NCI-H82 treated with DMSO at 0.1 percent for 48 hours (cell line): ENCODE measurements around the gene PLPP2.

Experiments used
- DNase-seq: peaks from one replicate; lab custom pipeline; 2025; ENCODE audit not compliant: unreplicated experiment; lab: John Stamatoyannopoulos, UW

The PLPP2 gene

DNA sequence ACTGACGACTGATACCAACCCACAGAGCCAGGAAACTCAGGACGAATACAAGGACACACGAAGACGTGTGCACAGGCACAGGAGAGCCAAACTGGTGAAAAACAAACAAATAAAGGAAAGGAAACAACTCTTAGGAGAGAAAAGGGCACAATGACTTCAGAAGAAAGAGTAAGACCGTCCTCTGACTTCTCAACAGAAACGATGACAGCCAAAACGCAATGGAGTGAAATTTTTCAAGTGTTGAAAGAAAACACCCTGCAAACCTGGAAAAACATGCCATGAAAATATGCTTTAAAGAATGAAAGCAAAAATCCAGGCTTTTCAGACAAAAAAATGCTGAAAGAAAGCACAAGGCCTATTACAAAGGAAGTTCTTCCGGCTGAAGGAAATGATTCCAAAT, 24.6 kb upstream of the PLPP2 start:
- no peak for DNase-seq

DNA sequence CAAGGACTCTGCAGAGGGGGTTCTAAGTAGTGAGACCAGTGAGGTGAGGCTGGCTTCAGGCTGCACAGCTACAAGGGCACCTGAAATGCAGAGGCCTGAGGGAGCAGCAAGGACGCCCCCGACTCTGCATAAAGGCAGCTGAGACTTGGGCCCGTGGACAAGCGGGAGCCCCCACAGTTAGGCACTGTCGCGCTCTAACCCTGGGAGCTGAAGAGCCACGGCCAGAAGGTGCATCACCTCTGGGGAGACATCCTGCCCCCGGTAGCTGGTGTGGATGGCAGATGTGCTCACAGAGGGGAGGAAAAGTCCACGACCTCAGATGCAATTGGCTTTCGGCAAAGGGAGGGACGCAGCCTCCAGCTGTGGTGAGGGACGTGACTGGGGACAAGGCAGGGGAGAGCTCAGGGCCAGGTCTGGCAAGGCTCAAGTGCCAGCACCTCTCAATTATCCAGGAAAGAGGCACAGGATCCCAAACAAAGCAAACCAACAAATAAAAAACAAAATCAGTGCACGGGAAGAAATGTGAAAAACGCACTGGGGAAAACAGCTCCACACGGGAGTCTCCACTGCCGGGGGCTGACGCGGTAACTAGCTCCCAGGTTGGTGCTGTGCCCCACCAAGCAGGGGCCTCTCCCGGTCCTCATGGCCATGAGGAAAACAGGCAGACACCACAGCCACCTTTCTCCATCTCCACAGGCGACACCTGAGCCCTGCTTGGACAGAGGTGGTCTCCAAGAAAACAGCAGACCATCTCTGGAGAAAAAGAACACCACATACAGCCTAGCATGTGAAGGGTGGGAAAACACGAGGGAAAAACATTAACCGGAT, 23.0 kb upstream of the PLPP2 start:
- no peak for DNase-seq

DNA sequence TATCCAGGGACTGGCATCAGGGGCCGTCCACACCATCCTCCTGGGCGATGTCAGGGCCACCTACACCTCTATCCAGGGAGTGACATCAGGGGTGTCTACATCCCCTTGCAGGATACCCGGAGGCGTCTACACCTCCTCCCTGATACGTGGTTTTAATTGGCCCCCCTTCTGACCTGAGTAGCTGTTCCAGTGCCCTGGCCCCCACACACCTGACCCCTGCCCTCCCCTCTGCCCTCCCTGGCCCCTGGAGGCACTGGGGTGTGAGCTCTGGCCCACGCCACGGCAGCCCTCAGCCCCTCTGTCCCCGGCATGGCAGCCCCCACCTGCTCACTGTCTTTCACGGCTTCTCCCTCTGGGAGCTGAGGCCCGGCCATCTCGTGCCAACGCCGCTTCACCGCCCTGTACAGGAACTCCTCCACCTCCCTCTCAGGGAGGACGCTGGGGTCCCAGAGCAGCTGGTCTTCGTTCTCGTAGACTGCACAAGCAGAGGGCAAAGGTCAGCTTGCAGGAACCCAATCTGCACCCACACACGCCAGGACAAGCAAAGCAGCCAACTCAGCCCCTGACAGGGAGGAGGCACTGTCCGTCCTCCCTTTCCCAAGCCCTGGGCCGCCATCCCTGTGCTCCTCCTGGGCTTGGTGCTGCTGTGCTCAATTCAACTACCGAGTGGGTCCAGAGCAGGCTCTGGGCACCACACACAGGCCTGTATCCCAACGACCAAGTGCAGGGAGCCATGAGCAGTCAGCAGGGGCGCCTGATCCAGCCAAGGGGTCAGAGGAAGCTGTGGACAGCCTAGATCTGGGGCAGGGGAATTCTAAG, 22.2 kb upstream of the PLPP2 start:
- DNase-seq: no peak

DNA sequence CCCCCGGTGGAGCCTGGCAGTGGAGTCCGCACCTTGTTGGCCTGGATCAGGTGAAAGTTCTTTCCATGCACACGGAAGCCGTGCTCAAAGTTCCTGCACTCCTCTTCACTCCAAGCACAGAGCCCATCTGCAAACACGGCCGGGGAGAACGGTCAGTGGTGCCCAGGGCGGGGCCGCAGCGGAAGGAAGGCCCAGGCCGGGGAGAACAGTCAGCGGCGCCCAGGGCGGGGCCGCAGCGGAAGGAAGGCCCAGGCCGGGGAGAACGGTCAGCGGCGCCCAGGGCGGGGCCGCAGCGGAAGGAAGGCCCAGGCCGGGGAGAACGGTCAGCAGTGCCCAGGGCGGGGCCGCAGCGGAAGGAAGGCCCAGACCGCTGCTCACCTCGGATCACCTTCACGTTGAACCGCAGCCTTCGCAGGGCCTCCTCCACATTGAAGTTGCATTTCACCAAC, 20.6 kb upstream of the PLPP2 start:
- DNase-seq: no peak

DNA sequence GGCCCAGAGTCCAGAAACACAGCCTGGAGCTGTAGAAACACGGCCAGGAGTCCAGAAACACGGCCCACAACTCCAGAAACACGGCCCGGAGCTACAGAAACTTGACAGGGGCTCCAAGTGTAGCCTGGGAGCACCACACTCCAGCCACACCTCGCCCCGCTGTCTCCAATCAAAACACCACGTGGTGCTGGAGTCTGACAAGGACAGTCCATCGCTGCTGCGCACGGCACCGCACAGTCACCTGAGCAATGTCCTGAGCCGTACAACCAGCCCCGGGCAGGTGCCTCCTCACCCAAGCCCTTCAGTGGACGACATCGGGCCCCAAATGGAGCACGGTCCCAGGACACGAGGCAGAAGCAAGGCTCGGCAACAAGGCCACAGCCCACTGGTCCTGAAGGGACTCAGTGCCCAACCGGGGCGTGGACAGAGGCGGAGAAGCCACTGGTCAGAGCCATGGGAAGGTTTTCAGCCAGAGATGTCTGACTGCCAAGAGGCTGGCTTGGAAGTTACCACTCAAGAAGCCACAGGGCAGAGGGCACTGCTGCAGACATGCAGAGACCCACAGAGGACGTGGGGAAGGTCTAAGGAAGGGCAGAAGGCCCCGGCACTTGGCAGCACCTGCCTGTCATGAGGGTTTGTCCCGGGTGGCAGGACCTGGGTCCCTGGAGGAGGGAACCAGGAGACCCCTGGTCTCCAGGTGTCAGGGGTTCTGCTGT, 19.7 kb upstream of the PLPP2 start:
- DNase-seq: no peak

DNA sequence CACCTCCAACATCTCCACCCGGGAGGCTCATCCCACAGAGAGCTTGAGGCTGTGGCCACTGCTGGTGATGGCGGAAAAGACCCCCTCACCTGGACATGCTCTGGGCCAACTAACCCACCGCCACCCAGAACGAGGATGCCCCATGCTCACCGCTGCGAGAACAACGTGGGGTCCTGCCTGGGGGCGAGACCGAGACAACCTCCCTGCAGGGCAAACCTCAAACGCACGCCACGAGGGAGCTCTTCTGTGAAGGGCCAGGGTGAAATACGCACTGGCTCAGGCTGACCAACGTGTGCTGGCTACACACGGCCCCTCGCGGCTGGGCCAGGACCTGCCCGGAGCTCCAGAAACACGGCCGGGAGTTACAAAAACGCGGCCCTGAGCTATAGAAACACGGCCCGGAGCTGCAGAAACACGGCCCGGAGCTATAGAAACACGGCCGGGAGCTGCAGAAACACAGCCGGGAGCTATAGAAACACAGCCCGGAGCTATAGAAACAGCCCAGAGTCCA, 19.0 kb upstream of the PLPP2 start:
- no peak for DNase-seq

DNA sequence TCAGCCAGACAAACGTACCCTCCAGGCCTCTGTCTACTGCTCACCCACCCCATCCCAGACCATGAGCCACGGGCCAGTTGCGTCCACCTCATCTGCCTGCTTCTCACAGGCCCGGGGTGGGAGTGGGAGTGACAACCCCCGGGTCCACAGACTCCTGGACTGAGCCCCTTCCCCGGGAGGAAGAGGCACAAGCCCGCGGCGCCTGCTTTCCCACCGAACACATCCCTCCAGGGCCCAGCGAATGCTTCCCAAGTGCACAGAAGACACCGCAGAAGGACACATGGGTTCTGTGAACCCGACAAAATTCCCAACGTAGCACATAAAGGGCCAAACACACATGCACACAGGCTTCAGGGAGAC, 18.0 kb upstream of the PLPP2 start:
- DNase-seq: no peak

DNA sequence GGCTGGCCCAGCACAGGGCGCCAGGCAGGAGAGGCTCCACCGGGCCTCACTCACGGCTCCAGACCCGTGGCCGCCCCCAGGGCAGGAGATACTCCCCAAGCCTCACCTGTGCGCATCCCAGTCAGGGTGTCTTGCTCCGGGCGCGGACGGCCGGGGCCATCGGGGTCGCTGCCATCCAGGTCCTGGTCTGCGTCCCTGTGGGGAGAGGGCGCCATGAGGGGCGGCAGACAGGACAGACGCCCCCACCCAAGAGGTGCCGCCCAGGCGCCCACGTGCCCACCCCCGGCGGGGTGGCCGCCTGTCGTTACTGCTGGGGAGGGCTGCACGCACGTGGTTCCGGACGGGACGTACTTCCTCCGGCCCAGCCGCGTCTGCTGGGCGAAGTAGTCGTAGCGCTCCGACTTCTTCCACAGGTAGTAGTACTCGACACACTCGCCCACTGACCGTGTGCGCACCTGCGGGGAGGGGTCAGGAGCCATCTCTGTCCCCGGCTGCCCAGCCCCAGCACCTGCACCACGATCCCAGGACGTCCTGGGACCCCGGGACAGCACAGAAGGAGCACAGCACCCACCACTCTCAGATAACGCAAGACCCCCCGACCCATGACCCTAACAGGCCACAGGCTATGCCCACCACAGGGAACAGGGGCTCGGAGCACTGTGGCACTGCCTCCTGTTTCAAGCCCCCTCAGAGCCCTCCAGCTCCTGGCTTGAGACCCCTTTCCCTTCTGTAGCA, 17.4 kb upstream of the PLPP2 start:
- no peak for DNase-seq

DNA sequence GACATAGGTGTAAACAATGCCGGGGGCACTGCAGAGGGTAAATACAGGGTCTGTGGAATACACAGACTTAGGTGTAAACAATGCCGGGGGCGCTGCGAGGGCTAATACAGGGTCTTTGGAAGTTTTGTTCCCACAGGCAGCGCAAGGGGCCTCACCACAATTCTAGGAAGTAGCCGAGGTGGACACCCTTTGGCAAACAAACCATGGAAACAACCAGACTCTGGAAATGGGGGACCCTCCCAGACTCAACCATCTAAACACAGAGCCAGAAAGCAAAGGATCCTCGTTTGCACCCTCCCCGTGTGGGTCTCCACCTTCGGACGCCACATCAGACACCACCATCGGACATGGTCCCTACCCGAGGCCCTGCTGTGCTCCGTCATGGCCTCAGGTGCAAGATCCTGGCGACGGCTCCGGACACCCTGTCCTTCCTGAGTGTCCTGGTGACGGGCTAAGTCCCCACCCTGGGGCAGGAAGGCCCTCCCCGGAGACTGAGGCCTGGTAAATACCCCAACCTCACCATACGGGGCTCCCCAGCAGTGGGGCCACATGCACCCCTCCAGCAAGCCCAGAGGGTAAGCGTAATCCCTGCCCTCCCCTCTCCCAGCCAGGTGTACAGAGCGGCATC, 16.7 kb upstream of the PLPP2 start:
- no peak for DNase-seq

- no peak for DNase-seq
Measured at GRCh38 chr19:307111-307531, 15.9 kb upstream of the PLPP2 start.

DNA sequence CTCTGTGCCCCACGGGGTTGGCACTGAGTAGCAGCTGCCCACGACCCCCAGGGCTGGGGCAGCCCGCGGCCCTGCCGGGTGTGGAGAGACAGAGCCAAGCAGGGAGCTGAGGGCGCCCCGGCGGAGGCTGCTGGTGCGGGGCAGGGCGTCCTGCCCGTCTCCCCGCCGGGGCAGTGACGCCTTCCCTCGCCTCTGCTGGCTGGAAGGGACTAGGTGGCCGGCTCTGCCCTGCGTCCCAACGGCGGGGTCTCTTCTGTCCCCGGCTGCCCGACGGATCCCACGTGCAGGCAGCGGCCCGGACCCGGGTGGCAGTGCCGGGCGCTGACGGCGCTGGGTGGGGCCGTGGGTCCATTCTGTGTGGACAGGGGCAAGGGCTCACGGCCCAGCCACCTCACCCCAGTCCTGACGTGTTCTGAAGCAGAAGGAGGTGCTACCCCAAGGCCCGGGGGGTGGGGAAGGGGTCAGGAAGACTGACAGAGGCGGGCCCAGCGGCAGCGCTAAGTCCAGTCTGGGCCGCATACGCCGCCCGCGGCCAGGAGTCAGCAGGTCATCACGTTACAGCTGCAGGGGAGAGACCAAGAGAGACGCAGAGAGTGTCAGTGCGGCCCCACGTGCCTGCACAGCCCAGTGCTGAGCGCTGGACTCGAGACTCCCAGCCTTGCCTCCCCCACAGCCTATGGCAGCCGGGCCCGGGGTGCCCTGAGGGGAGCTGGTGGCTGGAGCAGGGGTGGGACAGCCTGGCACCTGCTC, 15.1 kb upstream of the PLPP2 start:
- no peak for DNase-seq

DNA sequence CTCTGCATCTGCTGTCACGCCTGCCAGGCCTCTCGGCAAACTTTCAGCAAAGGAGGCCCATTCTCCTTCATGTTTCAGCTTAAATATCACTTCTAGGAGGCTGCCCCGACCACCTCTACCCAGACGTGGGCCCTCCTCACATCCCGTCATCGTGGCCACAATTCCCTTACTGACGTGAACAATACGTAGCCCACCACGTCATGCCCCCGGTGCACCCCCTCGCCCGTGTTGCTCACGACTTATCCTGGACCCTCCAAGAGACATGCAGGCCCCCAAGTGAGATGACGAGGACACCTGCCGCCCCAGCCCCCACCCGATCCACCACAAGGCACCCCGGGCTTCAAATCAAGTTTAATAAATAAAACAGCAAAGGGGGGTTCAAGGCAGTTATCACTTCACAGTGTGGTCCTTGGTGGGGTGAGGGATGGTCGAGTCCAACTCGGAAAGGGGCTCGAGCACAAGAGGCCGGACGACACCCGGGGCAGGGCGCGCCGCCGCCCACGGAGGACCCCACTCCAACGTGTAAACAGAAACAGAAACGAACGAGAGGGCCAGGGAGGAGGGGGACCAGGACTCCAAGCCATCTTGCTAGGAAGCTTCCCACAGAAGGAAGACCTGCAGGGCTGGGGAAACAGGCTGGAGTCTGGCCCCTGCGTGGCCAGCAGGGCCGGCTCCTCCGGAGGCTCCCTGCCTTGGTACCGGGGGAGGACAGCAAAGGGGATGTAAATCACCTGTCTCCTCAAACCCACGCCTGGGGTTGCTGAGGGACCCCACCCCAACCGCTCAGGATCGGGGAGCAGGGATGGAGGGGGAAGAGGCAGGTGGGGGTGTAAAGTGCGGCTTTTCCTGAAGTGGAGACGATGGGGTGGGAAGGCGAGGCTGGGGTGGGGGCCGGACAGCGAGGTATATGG, 14.3 kb upstream of the PLPP2 start:
- DNase-seq: no peak

- DNase-seq: no peak
Measured at GRCh38 chr19:296476-297225, 5.4 kb upstream of the PLPP2 start.

DNA sequence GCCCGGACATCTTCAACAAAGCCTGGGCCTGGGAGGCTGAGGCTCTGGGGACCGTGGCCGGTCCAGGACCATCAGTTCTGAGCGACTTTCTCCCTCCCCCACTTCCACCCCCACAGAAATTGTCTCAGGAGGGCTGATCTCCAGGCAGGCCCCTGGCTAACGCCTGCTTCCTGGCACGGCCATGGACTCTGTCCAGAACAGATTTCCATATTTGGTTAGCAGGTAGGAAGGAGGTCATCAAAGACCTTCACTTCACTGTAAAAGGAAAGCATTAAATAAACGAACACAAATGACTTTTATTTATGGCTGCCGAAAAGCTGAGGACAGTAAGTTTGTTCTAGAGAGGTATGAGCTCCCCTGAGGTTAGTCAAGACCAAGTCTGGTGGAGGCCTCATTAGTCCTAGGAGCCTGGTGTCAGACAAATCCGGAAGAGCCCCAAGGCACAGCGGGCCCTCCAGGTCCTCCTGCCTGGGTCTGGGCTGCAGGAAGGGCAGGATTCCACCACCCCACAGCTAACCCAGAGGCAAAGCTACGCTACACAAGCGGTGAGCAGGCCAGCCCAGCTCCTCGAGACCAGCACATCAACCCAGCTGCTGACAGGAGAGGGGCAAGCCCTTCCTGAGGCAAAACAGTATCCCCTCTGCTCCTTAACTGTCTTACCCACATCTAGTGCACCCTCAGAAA, 4.6 kb upstream of the PLPP2 start:
- no peak for DNase-seq

DNA sequence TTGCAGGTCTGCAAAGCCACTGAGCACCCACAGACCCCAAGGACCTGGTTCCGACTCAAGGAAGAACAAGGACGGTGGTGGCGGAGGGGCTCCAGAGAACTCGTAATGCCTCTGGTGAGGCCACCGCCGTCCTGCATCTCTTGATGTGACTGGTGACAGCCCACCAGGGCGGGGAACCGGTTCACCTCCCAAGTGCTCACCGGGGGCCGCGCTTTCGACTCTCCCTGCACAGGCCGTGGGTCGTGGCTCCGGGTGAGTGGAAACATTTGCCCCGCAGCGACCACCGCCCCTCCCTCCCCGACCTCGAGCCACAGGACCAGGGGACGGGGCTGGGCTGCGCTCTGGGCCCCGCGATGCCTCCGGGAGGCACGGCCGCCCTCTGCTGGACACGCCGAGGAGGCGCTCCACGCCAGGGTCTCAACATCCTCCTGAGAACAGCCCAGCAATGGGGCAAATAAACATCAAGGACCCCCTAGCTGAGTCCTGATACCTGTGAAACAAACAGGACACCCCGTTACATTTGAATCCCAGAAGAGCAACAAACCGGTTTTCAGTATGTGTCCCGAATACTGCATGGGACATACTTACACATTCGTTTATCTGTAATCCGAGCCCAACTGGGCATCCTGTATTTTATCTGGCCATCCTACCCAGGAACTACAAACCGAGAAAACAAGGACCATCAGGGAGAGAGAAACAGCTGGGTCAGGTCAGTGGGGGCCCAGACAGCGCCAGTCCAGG, 3.9 kb upstream of the PLPP2 start:
- DNase-seq: peak; percentile 5

DNA sequence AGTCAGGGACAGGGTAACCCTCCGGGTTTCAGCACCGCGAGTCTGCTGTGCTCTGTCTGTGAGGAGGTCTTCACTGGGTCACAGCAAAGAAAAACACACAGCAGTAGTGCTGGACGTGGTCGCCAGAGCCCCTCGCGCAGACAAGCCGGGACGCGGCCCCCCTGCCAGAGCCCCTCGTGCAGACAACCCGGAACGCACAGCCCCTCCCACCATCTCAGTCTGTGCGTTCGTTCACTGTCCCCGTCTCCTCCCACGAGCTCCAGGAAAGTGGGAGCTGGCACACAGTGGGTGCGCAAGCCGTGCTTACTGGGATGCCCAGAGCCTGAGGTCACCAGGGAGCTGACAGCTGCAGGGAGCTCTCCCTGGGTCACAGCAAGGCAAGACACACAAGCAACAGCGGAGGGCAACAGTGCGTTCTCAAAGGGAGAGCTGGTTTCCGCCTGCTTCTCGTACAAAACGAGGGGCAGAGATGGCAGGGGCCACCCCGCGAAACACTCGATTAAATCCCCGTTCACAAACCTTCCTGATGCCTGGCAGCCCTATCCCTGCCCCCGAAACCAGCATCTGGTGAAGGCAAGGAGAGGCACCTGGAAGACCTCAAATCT, 3.2 kb upstream of the PLPP2 start:
- DNase-seq: no peak
